SK-N-SH (cell line): ENCODE measurements around the gene INKA1. TPM values are rescaled to one million over a fixed set of nuclear protein-coding genes. Genes with fewer than 3 reads are reported as not detected.
A peak's percentile ranks its signal among the peaks of the same experiment; 100 is the strongest.

Experiments used
- CTCF ChIA-PET: fragments of 300-600, 350-600 bp; formaldehyde crosslinking; extraction: SDS; loops from one replicate; lab custom pipeline; 2021; lab: Yijun Ruan, JAX
- POLR2A ChIA-PET: fragments of 350-600 bp; sonication (Branson Sonifier 250); formaldehyde crosslinking; extraction: SDS; loops from one replicate; lab custom pipeline; 2020; ENCODE audit warnings: antibody characterized with exemption, inconsistent platforms; lab: Yijun Ruan, JAX
- DNase-seq: peaks from one replicate; pipeline ENCODE4 v3.0.0; 2012
- H2AFZ ChIP-seq: fragments of 200-600 bp; sonication (generic); 2 replicates; pipeline ENCODE4 v1.8.1; 2016; ENCODE audit warnings: antibody characterized with exemption, mild to moderate bottlenecking, low read depth
- H3F3A ChIP-seq: fragments of 200-600 bp; sonication (generic); replicated peaks from 2 replicates; pipeline ENCODE3; 2016; ENCODE audit warnings: antibody characterized with exemption, mild to moderate bottlenecking; ENCODE audit not compliant: insufficient read depth
- H3K27ac ChIP-seq, 2 experiments: fragments of 200-500 bp in 1 of 2; fragments of 200-600 bp in 1 of 2; sonication (Bioruptor generic) in 1 of 2; sonication (generic), shearing (Covaris generic) in 1 of 2; 2 replicates each; pipeline versions ENCODE4 v1.5.1 to v1.6.1; 2014 to 2016; ENCODE audit warnings: low read depth in 2 of 2, inconsistent platforms in 1 of 2, low read length in 1 of 2, mild to moderate bottlenecking in 1 of 2, mixed read lengths in 1 of 2
- H3K27me3 ChIP-seq: fragments of 200-600 bp; sonication (generic), shearing (Covaris generic); 2 replicates; pipeline ENCODE4 v1.6.1; 2016; ENCODE audit warnings: mixed run types; ENCODE audit not compliant: insufficient read depth
- H3K36me3 ChIP-seq, 2 experiments: fragments of 200-500 bp in 1 of 2; fragments of 200-600 bp in 1 of 2; sonication (Bioruptor generic) in 1 of 2; sonication (generic) in 1 of 2; replicated peaks in 1 of 2; 2 replicates each; pipeline versions ENCODE3 to v1.5.1; 2014 to 2016; ENCODE audit warnings: low read length in 1 of 2, mild to moderate bottlenecking in 1 of 2; ENCODE audit not compliant: insufficient read depth in 2 of 2, control insufficient read depth in 1 of 2
- H3K4me1 ChIP-seq, 2 experiments: fragments of 200-500 bp in 1 of 2; fragments of 200-600 bp in 1 of 2; sonication (Bioruptor generic) in 1 of 2; sonication (generic), shearing (Covaris generic) in 1 of 2; 2 replicates each; pipeline versions ENCODE4 v1.5.1 to v1.6.1; 2014 to 2016; ENCODE audit warnings: low read depth in 1 of 2, low read length in 1 of 2, mixed run types in 1 of 2; ENCODE audit not compliant: insufficient read depth in 2 of 2, control insufficient read depth in 1 of 2
- H3K4me2 ChIP-seq: fragments of 200-600 bp; sonication (generic), shearing (Covaris generic); 2 replicates; pipeline ENCODE4 v1.6.1; 2017; ENCODE audit warnings: mixed run types
- H3K4me3 ChIP-seq, 2 experiments: fragments of 200-500 bp in 1 of 2; fragments of 200-600 bp in 1 of 2; sonication (Bioruptor generic) in 1 of 2; sonication (generic), shearing (Covaris generic) in 1 of 2; 2 replicates each; pipeline versions ENCODE4 v1.5.1 to v1.8.1; 2014 to 2016; ENCODE audit warnings: low read depth in 2 of 2, inconsistent platforms in 1 of 2, low read length in 1 of 2, mild to moderate bottlenecking in 1 of 2, mixed read lengths in 1 of 2, moderate library complexity in 1 of 2
- H3K79me2 ChIP-seq: fragments of 200-600 bp; sonication (generic); 2 replicates; pipeline ENCODE4 v1.8.1; 2017; ENCODE audit warnings: mild to moderate bottlenecking; ENCODE audit not compliant: insufficient read depth
- H3K9ac ChIP-seq: fragments of 200-600 bp; sonication (generic); 2 replicates; pipeline ENCODE4 v1.6.1; 2017; ENCODE audit warnings: mixed run types
- H3K9me2 ChIP-seq: fragments of 200-600 bp; sonication (generic); 2 replicates; pipeline ENCODE4 v1.6.1; 2017; ENCODE audit warnings: mixed run types
- H3K9me3 ChIP-seq: fragments of 200-600 bp; sonication (generic); 2 replicates; pipeline ENCODE4 v1.6.1; 2017; ENCODE audit warnings: mixed run types, mild to moderate bottlenecking, moderate library complexity
- H4K20me1 ChIP-seq: fragments of 200-600 bp; sonication (generic); 2 replicates; pipeline ENCODE4 v1.6.1; 2017; ENCODE audit warnings: mild to moderate bottlenecking, mixed run types; ENCODE audit not compliant: insufficient read depth
- ELF1 ChIP-seq: IDR thresholded peaks from 2 replicates; pipeline ENCODE4 v1.4.0; 2012
- EP300 ChIP-seq, 2 experiments: IDR thresholded peaks; 2 replicates each; pipeline versions ENCODE4 v1.4.0 to v1.6.1; 2012; ENCODE audit warnings: borderline replicate concordance in 1 of 2, low read depth in 1 of 2, low read length in 1 of 2
- EZH2phosphoT487 ChIP-seq: fragments of 200-600 bp; sonication (generic); IDR thresholded peaks from 2 replicates; pipeline ENCODE4 v1.6.1; 2017; ENCODE audit warnings: low read depth, mixed run types, mild to moderate bottlenecking, antibody characterized with exemption, moderate library complexity, borderline replicate concordance
- FOSL2 ChIP-seq: IDR thresholded peaks from 2 replicates; pipeline ENCODE4 v1.4.0; 2012; ENCODE audit warnings: low read depth, mild to moderate bottlenecking, moderate library complexity, borderline replicate concordance
- GABPA ChIP-seq: IDR thresholded peaks from 2 replicates; pipeline ENCODE4 v1.4.0; 2012; ENCODE audit warnings: low read depth, mild to moderate bottlenecking
- GATA2 ChIP-seq: sonication (generic); formaldehyde crosslinking; IDR thresholded peaks from 2 replicates; pipeline ENCODE4 v1.5.0; 2020; ENCODE audit warnings: mild to moderate bottlenecking, missing genetic modification reagents
- JUND ChIP-seq: IDR thresholded peaks from 2 replicates; pipeline ENCODE4 v1.4.0; 2012
- MXI1 ChIP-seq: IDR thresholded peaks from 2 replicates; pipeline ENCODE4 v1.6.1; 2012; ENCODE audit warnings: mild to moderate bottlenecking, low read depth, low read length, improper control_type of control experiment
- SIN3A ChIP-seq: IDR thresholded peaks from 2 replicates; pipeline ENCODE4 v1.6.1; 2012; ENCODE audit warnings: low read depth, mild to moderate bottlenecking, low read length, moderate library complexity, borderline replicate concordance
- TAF1 ChIP-seq: IDR thresholded peaks from 2 replicates; pipeline ENCODE4 v1.6.1; 2012; ENCODE audit warnings: low read depth, mild to moderate bottlenecking, low read length, moderate library complexity, borderline replicate concordance
- YY1 ChIP-seq: IDR thresholded peaks from 2 replicates; pipeline ENCODE4 v1.4.0; 2012; ENCODE audit warnings: low read depth, mild to moderate bottlenecking
- WGBS: methylation state at CpG from one replicate; pipeline ENCODE4 v1.1.6; 2017; ENCODE audit warnings: low lambda C conversion rate; 5-methylcytosine and 5-hydroxymethylcytosine counted together
- polyA plus RNA-seq, 3 experiments: library from polyadenylated mRNA; depleted of rRNA; stranded (reverse); fragments of >200 nt; gene quantifications; 2 replicates each; pipeline ENCODE4 v1.2.3, GENCODE V29; 2012
- TF ChIP-seq, protein P1 (sequence below): IDR thresholded peaks from 2 replicates; pipeline ENCODE4 v1.6.1; 2012; ENCODE audit warnings: mild to moderate bottlenecking, low read depth, low read length, moderate library complexity

The INKA1 gene
- polyA plus RNA-seq, 1 of the 3 experiments (the other 2 are of a cell fraction) = 3.4 TPM

DNA sequence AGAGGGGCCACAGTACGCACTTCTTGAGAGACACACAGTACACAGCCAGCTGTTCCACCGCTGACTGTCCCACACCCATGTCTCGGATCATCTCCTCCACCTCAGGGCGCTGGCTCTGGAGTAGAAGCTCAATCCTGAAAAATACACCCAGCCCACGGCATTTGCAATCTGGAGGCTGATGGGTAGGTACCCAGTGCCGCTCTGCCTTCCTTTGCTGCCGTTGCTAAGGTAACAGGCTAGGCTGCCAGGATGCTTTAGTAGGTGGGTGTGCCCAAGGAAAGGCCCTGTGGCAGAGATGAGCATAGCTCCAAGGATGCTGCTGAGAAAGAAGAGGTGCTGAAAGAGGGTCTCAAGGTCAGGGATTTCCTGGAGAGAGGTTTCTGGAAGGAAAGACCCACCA, 38.7 kb downstream of the INKA1 start:
- no peaks in the 10 kb centered on the region for H3F3A ChIP-seq
- H3K79me2 ChIP-seq = no peaks in the 10 kb centered on the region
- no peaks in the 10 kb centered on the region for H3K27me3 ChIP-seq
- peak overlapping the region in 1 of 2 experiments; percentile 93; a peak in 1 of 4 replicates for H3K27ac ChIP-seq
- no peak for DNase-seq
- H3K9ac ChIP-seq = no peak overlapping the region
- no peak overlapping the region for H2AFZ ChIP-seq
- H3K4me1 ChIP-seq = peaks cover 0 to 48% of the 10 kb centered on the region in 2 experiments; a peak in 1 of 4 replicates
- no peaks in the 10 kb centered on the region for H4K20me1 ChIP-seq
- POLR2A ChIA-PET = interaction anchor here (1.0 kb wide), 1 partner anchor 39 kb away, joined by 3 read pairs; the partner anchor contains the start of gene INKA1
- H3K4me2 ChIP-seq = no peak overlapping the region
- no peaks in the 10 kb centered on the region for H3K9me2 ChIP-seq
- H3K4me3 ChIP-seq = no peak overlapping the region
- WGBS = 92% methylated on average over 7 of the region's 7 CpGs
- CTCF ChIA-PET = interaction anchor here (0.6 to 14.6 kb wide), 7 partner anchors 14 to 97 kb away, joined by 3 to 386 read pairs (median 12); partner anchors contain the start of genes CAMKV, CDHR4, INKA1 and TRAIP
- no peak for TF ChIP-seq EZH2phosphoT487
- TF ChIP-seq MXI1 = no peak
- no peak for TF ChIP-seq ELF1
- TF ChIP-seq GABPA = no peak
- TF ChIP-seq, protein P1, sequence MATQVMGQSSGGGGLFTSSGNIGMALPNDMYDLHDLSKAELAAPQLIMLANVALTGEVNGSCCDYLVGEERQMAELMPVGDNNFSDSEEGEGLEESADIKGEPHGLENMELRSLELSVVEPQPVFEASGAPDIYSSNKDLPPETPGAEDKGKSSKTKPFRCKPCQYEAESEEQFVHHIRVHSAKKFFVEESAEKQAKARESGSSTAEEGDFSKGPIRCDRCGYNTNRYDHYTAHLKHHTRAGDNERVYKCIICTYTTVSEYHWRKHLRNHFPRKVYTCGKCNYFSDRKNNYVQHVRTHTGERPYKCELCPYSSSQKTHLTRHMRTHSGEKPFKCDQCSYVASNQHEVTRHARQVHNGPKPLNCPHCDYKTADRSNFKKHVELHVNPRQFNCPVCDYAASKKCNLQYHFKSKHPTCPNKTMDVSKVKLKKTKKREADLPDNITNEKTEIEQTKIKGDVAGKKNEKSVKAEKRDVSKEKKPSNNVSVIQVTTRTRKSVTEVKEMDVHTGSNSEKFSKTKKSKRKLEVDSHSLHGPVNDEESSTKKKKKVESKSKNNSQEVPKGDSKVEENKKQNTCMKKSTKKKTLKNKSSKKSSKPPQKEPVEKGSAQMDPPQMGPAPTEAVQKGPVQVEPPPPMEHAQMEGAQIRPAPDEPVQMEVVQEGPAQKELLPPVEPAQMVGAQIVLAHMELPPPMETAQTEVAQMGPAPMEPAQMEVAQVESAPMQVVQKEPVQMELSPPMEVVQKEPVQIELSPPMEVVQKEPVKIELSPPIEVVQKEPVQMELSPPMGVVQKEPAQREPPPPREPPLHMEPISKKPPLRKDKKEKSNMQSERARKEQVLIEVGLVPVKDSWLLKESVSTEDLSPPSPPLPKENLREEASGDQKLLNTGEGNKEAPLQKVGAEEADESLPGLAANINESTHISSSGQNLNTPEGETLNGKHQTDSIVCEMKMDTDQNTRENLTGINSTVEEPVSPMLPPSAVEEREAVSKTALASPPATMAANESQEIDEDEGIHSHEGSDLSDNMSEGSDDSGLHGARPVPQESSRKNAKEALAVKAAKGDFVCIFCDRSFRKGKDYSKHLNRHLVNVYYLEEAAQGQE = no peak
- no peak for TF ChIP-seq GATA2 (CRISPR knock-in tag)
- TF ChIP-seq TAF1 = no peak
- TF ChIP-seq SIN3A = no peak
- no peak for TF ChIP-seq FOSL2
- TF ChIP-seq YY1 = no peak
- no peaks in the 10 kb centered on the region for H3K9me3 ChIP-seq
- peaks cover 0 to 21% of the 10 kb centered on the region in 2 experiments for H3K36me3 ChIP-seq

DNA sequence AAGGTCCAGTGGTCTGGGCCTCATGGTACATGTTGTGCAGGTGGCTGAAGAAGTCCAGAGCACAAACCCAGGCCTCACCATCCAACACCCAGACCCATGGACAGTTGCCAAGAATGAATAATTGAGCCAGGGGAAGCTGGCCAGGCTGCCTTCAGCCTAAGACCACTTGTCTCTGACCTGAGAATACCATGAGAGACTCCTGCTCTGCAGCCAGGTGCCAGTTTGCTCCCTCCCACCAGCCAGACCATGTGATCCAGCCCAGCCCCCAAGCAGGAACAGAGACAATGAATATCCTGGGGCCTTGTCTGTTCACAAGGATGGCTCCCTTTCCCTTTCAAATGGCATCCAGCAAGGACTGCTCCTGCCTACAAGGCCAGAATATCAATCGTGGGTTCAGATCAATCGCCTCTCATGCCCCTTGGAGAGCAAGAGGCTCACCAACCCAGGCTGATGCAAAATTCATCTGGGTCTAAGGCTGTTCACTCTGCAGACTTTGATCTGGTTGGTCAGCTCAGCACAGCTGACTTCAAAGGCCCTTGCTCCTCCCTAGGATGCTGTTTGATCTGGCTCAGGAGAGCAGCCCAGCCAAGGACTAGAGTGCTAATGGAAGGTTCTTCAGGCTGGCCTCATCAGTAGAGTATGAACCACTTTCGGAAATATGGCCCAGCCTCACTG, 39.9 kb downstream of the INKA1 start:
- no peak for DNase-seq
- CTCF ChIA-PET = interaction anchor here (0.9 to 14.6 kb wide), 3 partner anchors 36 to 63 kb away, joined by 3 to 386 read pairs (median 3); partner anchors contain the start of genes CDHR4, INKA1 and UBA7
- H3F3A ChIP-seq = no peaks in the 10 kb centered on the region
- H3K4me2 ChIP-seq = no peak overlapping the region
- TF ChIP-seq EP300 (IDR thresholded peaks at IDR 0.05; ENCODE audit: borderline replicate concordance in 1 of 2, low read depth in 1 of 2, low read length in 1 of 2) (peak in 1 of 2 experiments; percentile 24; a peak in 1 of 4 replicates), JUND (no peak)
- peaks cover 5 to 25% of the 10 kb centered on the region in 2 experiments for H3K36me3 ChIP-seq
- H3K9me3 ChIP-seq = no peaks in the 10 kb centered on the region
- H3K79me2 ChIP-seq = no peaks in the 10 kb centered on the region
- POLR2A ChIA-PET = interaction anchor here (1.0 kb wide), 1 partner anchor 40 kb away, joined by 3 read pairs; the partner anchor contains the start of gene INKA1
- no peak overlapping the region for H3K4me3 ChIP-seq
- H2AFZ ChIP-seq = no peak overlapping the region
- peak overlapping the region in 1 of 2 experiments; percentile 89; a peak in 2 of 4 replicates for H3K27ac ChIP-seq
- H4K20me1 ChIP-seq = no peaks in the 10 kb centered on the region
- H3K4me1 ChIP-seq = peaks cover 0 to 48% of the 10 kb centered on the region in 2 experiments; a peak in 1 of 4 replicates
- 80% methylated on average over 2 of the region's 3 CpGs for WGBS
- H3K9me2 ChIP-seq = no peaks in the 10 kb centered on the region
- no peak overlapping the region for H3K9ac ChIP-seq
- no peaks in the 10 kb centered on the region for H3K27me3 ChIP-seq
